Measurements from ENCODE around the gene DNAH5.

Gene DNAH5

DNA sequence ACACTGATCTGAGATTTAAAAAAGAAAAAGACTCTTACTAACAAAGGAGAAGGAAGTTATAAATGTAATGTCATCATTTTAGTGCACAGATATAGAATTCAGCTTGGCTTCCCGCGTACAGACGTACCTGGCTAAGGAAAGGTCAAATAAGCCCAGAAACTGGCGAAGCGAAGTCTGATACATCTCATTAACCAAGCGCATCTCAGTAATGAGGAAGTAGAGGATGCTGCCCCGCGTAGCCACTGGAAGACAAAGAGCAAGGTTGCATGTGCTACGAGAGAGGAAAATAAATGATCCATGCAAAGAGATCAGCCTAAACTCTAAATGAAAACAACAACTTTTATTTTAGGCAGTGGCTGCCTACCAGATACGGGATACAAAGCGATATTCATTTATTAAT lies 208.8 kb downstream of the DNAH5 start:
- in situ Hi-C loops (cut with MboI; ENCODE audit: low sequenced_read_pairs, unreplicated experiment): no loop called here
- TF ChIP-seq, protein P1, sequence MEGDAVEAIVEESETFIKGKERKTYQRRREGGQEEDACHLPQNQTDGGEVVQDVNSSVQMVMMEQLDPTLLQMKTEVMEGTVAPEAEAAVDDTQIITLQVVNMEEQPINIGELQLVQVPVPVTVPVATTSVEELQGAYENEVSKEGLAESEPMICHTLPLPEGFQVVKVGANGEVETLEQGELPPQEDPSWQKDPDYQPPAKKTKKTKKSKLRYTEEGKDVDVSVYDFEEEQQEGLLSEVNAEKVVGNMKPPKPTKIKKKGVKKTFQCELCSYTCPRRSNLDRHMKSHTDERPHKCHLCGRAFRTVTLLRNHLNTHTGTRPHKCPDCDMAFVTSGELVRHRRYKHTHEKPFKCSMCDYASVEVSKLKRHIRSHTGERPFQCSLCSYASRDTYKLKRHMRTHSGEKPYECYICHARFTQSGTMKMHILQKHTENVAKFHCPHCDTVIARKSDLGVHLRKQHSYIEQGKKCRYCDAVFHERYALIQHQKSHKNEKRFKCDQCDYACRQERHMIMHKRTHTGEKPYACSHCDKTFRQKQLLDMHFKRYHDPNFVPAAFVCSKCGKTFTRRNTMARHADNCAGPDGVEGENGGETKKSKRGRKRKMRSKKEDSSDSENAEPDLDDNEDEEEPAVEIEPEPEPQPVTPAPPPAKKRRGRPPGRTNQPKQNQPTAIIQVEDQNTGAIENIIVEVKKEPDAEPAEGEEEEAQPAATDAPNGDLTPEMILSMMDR (IDR thresholded peaks at IDR 0.05; ENCODE audit: borderline replicate concordance, control extremely low read depth, extremely low read depth, insufficient read depth, missing control alignments): no peak
- no peak for DNase-seq (ENCODE audit: low spot score)

DNA sequence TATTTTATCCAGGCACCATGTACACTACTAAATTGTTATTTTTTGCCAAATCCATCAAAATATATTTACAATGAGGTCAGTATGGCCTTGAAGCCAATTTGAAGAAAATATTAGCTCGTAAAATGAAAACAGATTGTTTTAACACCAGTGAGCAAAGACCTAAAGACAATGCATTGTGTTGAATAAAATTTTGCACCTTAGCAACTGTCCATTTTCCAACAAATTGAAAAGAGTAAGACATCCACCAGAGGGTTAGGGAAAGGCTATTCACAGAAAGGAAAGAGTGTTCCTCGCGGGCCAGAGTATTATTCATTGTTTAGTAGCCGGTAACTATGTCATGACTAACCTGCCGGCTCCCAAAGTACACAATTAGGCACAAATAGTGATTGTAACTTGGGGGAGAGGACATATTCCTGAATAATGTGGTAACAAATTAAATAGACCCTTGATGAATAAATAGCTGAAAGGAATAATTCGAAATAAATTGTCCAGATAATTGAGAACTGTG lies 213.3 kb downstream of the DNAH5 start:
- TF ChIP-seq, protein P1 (IDR thresholded peaks at IDR 0.05; ENCODE audit: borderline replicate concordance, control extremely low read depth, extremely low read depth, insufficient read depth, missing control alignments): no peak
- no peak for DNase-seq (ENCODE audit: low spot score)
- in situ Hi-C loops (cut with MboI; ENCODE audit: low sequenced_read_pairs, unreplicated experiment): no loop called here

DNA sequence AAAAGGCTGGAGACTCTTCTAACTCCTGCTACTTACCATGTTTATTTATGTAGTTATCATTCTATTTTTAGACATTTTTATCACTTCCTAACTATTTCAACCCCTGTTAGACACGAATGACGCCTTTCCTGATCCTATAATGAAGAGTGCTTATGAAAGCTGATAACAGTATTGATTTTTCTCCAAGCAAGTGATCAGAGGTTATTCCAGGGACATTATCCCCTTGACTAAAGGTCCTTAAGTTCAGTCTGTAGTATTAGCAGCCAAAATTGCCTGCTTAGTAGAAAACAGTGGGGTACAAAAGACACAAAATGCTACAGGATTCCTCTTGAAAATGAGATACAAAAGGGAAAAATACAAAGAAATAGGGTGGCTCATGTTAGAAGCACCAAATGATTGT lies 235.6 kb downstream of the DNAH5 start:
- TF ChIP-seq, protein P1 (IDR thresholded peaks at IDR 0.05; ENCODE audit: borderline replicate concordance, control extremely low read depth, extremely low read depth, insufficient read depth, missing control alignments): no peak
- no peak for DNase-seq (ENCODE audit: low spot score)
- in situ Hi-C loops (cut with MboI; ENCODE audit: low sequenced_read_pairs, unreplicated experiment): no loop called here

DNA sequence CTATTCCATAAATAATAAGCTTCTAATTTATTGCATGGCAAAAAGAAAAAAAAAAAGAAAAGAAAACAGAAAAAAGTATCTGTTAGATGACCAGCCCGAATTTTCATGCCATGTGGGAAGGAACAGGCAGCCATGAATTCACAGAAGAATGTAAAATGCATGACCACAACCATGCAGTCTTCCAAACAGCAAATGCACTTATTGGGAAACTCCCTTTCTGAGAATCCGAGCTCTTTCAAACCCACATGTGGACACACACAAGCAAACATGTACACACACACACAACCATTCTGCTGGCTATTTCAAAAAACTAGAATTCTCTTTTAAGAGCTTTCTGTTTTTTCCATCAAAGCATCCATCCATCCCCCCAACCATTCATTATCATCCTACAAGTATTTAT lies 236.1 kb downstream of the DNAH5 start:
- in situ Hi-C loops (cut with MboI; ENCODE audit: low sequenced_read_pairs, unreplicated experiment): no loop called here
- TF ChIP-seq, protein P1 (IDR thresholded peaks at IDR 0.05; ENCODE audit: borderline replicate concordance, control extremely low read depth, extremely low read depth, insufficient read depth, missing control alignments): no peak
- no peak for DNase-seq (ENCODE audit: low spot score)

DNA sequence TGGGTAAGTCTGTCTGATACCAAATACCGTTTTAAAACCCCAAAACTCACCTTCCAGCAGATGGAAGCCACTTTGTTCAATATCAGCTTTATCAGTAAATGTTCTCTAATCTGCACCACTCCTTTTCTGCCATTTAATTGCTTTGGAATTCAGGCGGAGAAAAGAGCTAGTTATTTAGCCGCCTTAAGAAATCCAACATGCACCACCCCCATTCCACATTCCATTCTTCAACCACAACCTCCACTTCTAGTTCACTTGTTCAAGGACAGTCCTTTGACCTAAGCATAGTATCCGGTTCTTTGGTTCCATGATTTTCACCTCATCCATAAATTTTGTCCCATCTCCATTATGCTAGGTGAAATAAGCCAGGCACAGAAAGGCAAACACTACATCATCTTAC lies 240.1 kb downstream of the DNAH5 start:
- TF ChIP-seq, protein P1 (IDR thresholded peaks at IDR 0.05; ENCODE audit: borderline replicate concordance, control extremely low read depth, extremely low read depth, insufficient read depth, missing control alignments): no peak
- no peak for DNase-seq (ENCODE audit: low spot score)
- in situ Hi-C loops (cut with MboI; ENCODE audit: low sequenced_read_pairs, unreplicated experiment): no loop called here

DNA sequence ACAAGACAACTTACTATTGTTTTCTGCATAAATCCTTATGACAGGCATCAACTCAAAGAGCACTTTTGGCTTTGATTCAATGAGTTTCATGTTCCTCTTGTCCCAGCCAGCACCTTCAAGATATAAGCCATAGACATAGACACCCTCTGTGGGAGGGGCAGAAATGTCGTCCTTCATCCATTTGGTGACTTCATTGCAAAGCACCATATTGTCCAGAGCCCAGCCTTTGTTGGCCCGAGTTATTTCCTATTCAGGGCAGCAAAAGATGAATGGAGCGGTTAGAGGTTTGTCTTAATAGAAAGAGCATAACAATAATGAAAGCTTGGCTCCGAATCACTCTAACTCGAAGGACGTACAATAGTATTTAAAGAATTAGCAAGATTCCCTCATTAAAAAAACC lies 243.9 kb downstream of the DNAH5 start:
- TF ChIP-seq, protein P1 (IDR thresholded peaks at IDR 0.05; ENCODE audit: borderline replicate concordance, control extremely low read depth, extremely low read depth, insufficient read depth, missing control alignments): no peak
- no peak for DNase-seq (ENCODE audit: low spot score)
- in situ Hi-C loops (cut with MboI; ENCODE audit: low sequenced_read_pairs, unreplicated experiment): no loop called here

DNA sequence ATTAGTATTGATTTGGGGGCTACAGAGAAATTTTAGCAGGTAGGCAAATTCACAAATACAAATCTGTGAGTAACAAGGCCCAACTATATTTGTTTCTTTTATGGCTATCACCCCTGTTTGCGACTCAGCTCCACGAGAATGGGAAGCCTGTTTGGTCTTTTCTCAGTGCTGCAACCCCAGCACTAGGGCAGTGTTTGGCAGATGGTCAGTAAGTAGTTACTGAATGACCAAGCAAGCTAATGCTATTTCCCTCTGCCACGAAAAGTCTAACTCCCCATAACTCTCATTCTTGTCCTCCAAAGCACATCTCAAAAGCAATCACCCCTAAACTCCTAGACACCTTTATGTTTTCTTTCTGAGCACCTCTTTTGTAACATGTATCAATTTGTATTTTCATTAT lies 245.6 kb downstream of the DNAH5 start:
- in situ Hi-C loops (cut with MboI; ENCODE audit: low sequenced_read_pairs, unreplicated experiment): no loop called here
- TF ChIP-seq, protein P1 (IDR thresholded peaks at IDR 0.05; ENCODE audit: borderline replicate concordance, control extremely low read depth, extremely low read depth, insufficient read depth, missing control alignments): no peak

More for the DNA sequence above, 245.6 kb downstream of the DNAH5 start:
- DNase-seq (ENCODE audit: low spot score): no peak

All from GM13976 (cell line).